Muscle layer of colon (tissue), 2 donors: ENCODE results near the gene GASK1A.

ENCODE experiments used
- H3K27ac ChIP-seq: one replicate; pipeline ENCODE4 v1.7.0; 2013; ENCODE audit warnings: low read depth, mild to moderate bottlenecking, low read length, moderate library complexity
- H3K27me3 ChIP-seq, 2 donors: one replicate each; pipeline ENCODE4 v1.7.0; 2013; ENCODE audit warnings: low read length in 2 of 2, mild to moderate bottlenecking in 2 of 2; ENCODE audit not compliant: insufficient read depth in 2 of 2, control insufficient read depth in 1 of 2
- H3K36me3 ChIP-seq: one replicate; pipeline ENCODE4 v1.7.0; 2013; ENCODE audit warnings: mild to moderate bottlenecking, low read length; ENCODE audit not compliant: insufficient read depth
- H3K4me1 ChIP-seq: one replicate; pipeline ENCODE4 v1.7.0; 2013; ENCODE audit warnings: mild to moderate bottlenecking, low read length; ENCODE audit not compliant: insufficient read depth
- H3K4me3 ChIP-seq, 2 donors: one replicate each; pipeline ENCODE4 v1.7.0; 2013; ENCODE audit warnings: low read length in 2 of 2, low read depth in 1 of 2, mild to moderate bottlenecking in 1 of 2, moderate library complexity in 1 of 2
- H3K9ac ChIP-seq: one replicate; pipeline ENCODE4 v1.7.0; 2013; ENCODE audit warnings: low read length
- H3K9me3 ChIP-seq: one replicate; pipeline ENCODE4 v1.7.0; 2013; ENCODE audit warnings: mild to moderate bottlenecking, low read length
- donor health status: abdominal sarcoma.
- donor health status: Adenocarcinoma of cecum.

GASK1A gene

GRCh38 chr3:42979044-42979972 is at the start of gene GASK1A:
GASK1A (plus strand) TSS chr3:42979311; CDS start chr3:42979643, 332 bp downstream.
- Histone ChIP-seq H3K27me3 (no peaks in the 10 kb centered on the region), H3K9ac (no peak within 1 kb of the TSS), H3K4me3 (peak within 1 kb of the TSS; percentile 69 to 95), H3K9me3 (no peaks in the 10 kb centered on the region), H3K4me1 (peaks cover 16% of the 10 kb centered on the region), H3K27ac (peak within 1 kb of the TSS; percentile 55), H3K36me3 (no peaks in the 10 kb centered on the region)

- no peaks in the 10 kb centered on the region for H3K9me3 ChIP-seq
Measured at GRCh38 chr3:42934111-42934510, 45.0 kb upstream of the GASK1A start.

GRCh38 chr3:42934910-42935309 is 44.2 kb upstream of the GASK1A start:
- Histone ChIP-seq H3K27me3 (no peaks in the 10 kb centered on the region), H3K9me3 (no peaks in the 10 kb centered on the region), H3K9ac (no peak overlapping the region), H3K4me3 (no peak overlapping the region), H3K36me3 (no peaks in the 10 kb centered on the region), H3K4me1 (no peaks in the 10 kb centered on the region), H3K27ac (no peak overlapping the region)

More at GRCh38 chr3:42934111-42934510, 45.0 kb upstream of the GASK1A start:
- H3K4me3 ChIP-seq: no peak overlapping the region
- H3K9ac ChIP-seq: no peak overlapping the region
- no peaks in the 10 kb centered on the region for H3K27me3 ChIP-seq
- no peak overlapping the region for H3K27ac ChIP-seq
- no peaks in the 10 kb centered on the region for H3K36me3 ChIP-seq
- no peaks in the 10 kb centered on the region for H3K4me1 ChIP-seq

- Histone ChIP-seq H3K9ac (no peak overlapping the region), H3K36me3 (no peaks in the 10 kb centered on the region), H3K27ac (no peak overlapping the region), H3K9me3 (no peaks in the 10 kb centered on the region), H3K4me1 (no peaks in the 10 kb centered on the region), H3K27me3 (no peaks in the 10 kb centered on the region), H3K4me3 (no peak overlapping the region)
Measured at GRCh38 chr3:42935472-42935871, 43.6 kb upstream of the GASK1A start.

- Histone ChIP-seq H3K27me3 (no peaks in the 10 kb centered on the region), H3K27ac (no peak overlapping the region), H3K36me3 (no peaks in the 10 kb centered on the region), H3K9ac (no peak overlapping the region), H3K4me1 (no peaks in the 10 kb centered on the region), H3K9me3 (no peaks in the 10 kb centered on the region), H3K4me3 (peak overlapping the region; percentile 41 to 46)
Measured at GRCh38 chr3:42936157-42936981, 42.7 kb upstream of the GASK1A start.

GRCh38 chr3:42937334-42937733 is 41.8 kb upstream of the GASK1A start:
- Histone ChIP-seq H3K27ac (no peak overlapping the region), H3K27me3 (no peaks in the 10 kb centered on the region), H3K9ac (no peak overlapping the region), H3K9me3 (no peaks in the 10 kb centered on the region), H3K4me3 (no peak overlapping the region), H3K36me3 (no peaks in the 10 kb centered on the region), H3K4me1 (no peaks in the 10 kb centered on the region)

- Histone ChIP-seq H3K36me3 (no peaks in the 10 kb centered on the region), H3K4me3 (no peak overlapping the region), H3K9ac (no peak overlapping the region), H3K4me1 (no peaks in the 10 kb centered on the region), H3K27ac (no peak overlapping the region), H3K27me3 (no peaks in the 10 kb centered on the region), H3K9me3 (no peaks in the 10 kb centered on the region)
Measured at GRCh38 chr3:42942693-42943092, 36.4 kb upstream of the GASK1A start.

- Histone ChIP-seq H3K9me3 (no peaks in the 10 kb centered on the region), H3K4me3 (no peak overlapping the region), H3K9ac (no peak overlapping the region), H3K27me3 (no peaks in the 10 kb centered on the region), H3K4me1 (no peaks in the 10 kb centered on the region), H3K27ac (no peak overlapping the region), H3K36me3 (no peaks in the 10 kb centered on the region)
Measured at GRCh38 chr3:42946050-42946449, 33.1 kb upstream of the GASK1A start.

GRCh38 chr3:42957573-42957972 is 21.5 kb upstream of the GASK1A start:
- Histone ChIP-seq H3K9me3 (no peaks in the 10 kb centered on the region), H3K9ac (no peak overlapping the region), H3K27ac (no peak overlapping the region), H3K4me1 (peaks cover 8% of the 10 kb centered on the region), H3K36me3 (no peaks in the 10 kb centered on the region), H3K27me3 (no peaks in the 10 kb centered on the region), H3K4me3 (no peak overlapping the region)

- Histone ChIP-seq H3K4me1 (peaks cover 8% of the 10 kb centered on the region), H3K27ac (no peak overlapping the region), H3K36me3 (no peaks in the 10 kb centered on the region), H3K9ac (no peak overlapping the region), H3K4me3 (no peak overlapping the region), H3K27me3 (no peaks in the 10 kb centered on the region), H3K9me3 (no peaks in the 10 kb centered on the region)
Measured at GRCh38 chr3:42960282-42960681, 18.8 kb upstream of the GASK1A start.

- no peaks in the 10 kb centered on the region for H3K27me3 ChIP-seq
- peaks cover 8% of the 10 kb centered on the region for H3K4me1 ChIP-seq
- H3K27ac ChIP-seq: no peak overlapping the region
- H3K9me3 ChIP-seq: no peaks in the 10 kb centered on the region
- no peaks in the 10 kb centered on the region for H3K36me3 ChIP-seq
- no peak overlapping the region for H3K9ac ChIP-seq
- H3K4me3 ChIP-seq: no peak overlapping the region
Measured at GRCh38 chr3:42960786-42961185, 18.3 kb upstream of the GASK1A start.
